NCI-H2196 (cell line): Measurements from ENCODE around the gene RPS16.

Experiments
- DNase-seq: peaks from one replicate; lab custom pipeline; 2025; ENCODE audit not compliant: unreplicated experiment; lab: John Stamatoyannopoulos, UW

Gene RPS16

DNA sequence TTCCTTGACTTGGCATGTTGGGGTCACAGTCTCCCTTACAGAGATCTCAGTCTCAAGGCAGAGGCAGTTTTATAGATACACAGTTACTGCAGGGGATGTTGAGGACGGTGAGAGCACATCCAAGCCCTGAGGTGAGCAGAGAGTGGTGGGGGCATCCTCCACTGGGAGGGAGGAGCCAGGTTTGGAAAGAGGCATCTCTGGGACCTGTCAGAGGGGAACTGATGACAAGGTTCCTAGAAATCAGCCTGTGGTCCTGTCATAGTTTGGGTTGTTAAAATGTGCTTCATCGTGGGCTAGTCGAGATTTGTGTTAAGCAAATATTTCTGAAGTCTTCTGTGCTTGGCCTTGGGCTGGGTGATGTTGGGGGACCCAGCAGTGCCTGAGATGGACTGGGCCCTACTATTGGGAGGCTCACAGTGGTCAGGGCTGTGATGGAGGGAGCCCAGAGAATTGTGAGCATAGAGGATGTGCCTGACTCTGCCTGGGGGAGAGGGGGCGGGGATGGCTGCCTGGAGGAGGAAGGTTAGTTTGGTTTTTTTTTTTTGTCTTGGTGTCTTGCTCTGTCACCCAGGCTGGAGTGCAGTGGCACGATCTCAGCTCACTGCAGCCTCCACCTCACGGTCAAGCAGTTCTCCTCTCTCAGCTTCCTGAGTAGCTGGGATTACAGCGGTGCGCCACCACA, 13.5 kb upstream of the RPS16 start:
- no peak for DNase-seq

- no peak for DNase-seq
Measured at GRCh38 chr19:39448271-39448670, 12.5 kb upstream of the RPS16 start.

DNA sequence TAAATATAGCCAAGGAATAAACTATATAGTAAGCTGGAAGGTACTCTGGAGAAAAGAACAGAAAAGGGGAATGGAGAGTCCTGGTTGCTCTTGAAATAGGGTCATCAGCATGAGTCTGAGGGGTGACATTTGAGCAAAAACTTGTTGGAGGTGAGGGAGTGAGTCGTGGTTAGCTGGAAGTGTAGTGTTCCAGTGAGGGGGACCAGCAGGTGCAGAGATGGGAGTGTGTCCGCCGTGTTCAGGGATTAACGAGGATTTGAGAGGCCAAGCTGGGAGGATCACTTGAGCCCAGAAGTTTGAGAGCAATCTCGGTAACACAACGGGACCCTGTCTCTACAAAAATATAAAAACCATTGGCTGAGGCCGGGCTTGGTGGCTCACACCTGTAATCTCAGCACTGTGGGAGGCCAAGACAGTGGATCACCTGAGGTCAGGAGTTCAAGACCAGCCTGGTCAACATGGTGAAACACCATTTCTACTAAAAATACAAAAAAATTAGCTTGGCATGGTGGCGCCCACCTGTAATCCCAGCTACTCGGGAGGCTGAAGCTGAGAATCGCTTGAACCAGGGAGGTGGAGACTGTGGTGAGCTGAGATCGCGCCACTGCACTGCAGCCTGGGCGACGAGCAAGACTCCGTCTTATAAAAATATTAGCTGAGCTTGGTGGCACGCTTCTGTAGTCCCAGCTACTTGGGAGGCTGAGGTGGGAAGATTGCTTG, 10.8 kb upstream of the RPS16 start:
- no peak for DNase-seq

- peak; percentile 97 for DNase-seq
Measured at GRCh38 chr19:39445196-39446111, 9.7 kb upstream of the RPS16 start, which contains the start of gene SUPT5H. Gene SUPT5H (plus strand): TSS chr19:39445582. CDS start chr19:39445891, 309 bp downstream.

- DNase-seq: no peak
Measured at GRCh38 chr19:39444598-39445195, 8.9 kb upstream of the RPS16 start.

DNA sequence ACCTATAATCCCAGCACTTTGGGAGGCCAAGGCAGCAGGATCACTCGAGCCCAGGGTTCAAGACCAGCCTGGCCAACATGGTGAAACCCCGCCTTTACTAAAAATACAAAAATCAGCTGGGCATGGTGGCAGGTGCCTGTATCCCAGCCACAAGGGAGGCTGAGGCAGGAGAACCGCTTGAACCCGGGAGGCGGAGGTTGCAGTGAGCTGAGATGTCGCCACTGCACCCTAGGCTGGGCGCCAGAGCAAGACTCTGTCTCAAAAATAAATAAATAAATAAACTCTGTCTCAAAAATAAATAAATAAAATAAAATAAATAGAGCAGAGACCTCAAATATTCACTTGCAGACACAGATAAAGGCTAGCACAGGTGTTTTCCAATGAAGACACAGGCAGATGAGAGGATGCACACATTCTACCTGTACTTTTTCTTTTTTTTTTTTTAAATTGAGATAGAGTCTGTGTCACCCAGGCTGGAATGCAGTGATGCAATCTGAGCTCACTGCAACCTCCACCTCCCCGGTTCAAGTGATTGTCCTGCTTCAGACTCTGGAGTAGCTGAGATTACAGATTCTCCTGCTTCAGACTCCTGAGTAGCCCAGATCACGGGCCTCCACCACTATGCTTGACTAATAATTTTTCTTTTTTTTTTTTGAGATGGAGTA, 2.7 kb upstream of the RPS16 start:
- DNase-seq: no peak

GRCh38 chr19:39436350-39436716, 584 bp upstream of the RPS16 start:
- DNase-seq: no peak

- DNase-seq: no peak
Measured at GRCh38 chr19:39434123-39435076, 1.3 kb downstream of the RPS16 start.

DNA sequence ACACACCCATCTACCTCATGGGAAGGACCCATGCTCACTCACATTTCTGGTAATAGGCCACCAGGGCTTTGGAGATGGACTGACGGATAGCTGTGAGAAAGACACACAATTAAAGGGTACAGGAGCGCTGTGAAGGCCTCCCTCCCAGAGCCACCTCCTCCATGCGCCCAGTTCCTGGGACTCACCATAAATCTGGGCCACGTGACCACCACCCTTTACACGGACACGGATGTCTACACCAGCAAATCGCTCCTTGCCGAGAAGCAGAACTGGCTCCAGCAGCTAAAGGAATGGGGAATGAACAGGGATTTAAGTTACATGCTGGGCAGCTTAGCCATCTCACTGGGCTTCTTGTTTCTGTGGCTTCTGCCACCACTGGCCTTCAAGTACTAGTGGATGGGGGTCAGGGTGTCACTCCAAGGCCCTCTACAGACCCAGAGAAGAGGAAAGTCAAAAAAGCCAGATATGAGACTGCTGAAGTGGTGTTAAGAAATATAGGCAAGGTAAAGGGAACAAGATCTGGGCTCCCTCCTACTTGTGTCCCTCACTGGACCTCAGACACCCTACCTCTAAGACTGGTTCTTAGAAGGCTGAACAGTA, 2.2 kb downstream of the RPS16 start:
- no peak for DNase-seq

- no peak for DNase-seq
Measured at GRCh38 chr19:39432677-39433025, 3.1 kb downstream of the RPS16 start.

- no peak for DNase-seq
Measured at GRCh38 chr19:39430675-39431593, 4.8 kb downstream of the RPS16 start.

- no peak for DNase-seq
Measured at GRCh38 chr19:39428283-39429112, 7.3 kb downstream of the RPS16 start.

DNA sequence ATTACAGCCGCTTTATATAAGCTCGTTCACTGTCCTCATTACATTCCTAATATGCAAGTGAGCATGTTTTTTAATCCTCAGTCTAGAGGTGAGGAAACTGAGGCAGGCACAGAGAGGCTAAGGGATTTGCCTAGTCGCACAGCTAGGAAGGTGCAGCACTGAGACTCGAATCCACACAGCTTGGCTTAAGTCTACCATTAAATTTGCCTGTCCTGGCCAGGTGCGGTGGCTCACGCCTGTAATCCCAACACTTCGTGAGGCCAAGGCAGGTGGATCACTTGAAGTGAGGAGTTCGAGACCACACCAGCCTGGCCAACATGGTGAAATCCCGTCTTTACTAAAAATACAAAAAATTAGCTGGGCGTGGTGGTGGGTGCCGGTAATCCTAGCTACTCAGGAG, 8.0 kb downstream of the RPS16 start:
- no peak for DNase-seq

DNA sequence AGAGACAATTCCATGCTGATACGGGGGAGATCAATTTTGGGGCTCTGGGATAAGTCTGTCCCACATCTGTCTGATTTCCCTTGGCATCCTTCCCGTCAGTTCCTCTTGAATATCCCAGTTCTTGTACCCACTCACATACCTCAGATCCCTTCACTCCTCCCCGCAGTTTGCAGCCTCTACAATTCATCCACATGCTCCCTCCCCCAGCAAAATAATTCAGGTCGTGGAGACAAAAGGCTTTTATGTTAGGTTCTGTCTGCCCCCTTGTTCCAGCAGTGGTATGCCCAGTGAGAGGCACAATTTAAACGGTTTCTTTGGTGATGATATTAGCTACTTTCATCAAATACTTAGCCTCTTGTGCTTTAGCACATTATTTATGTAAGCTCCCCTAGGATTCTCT, 9.6 kb downstream of the RPS16 start:
- DNase-seq: no peak

DNA sequence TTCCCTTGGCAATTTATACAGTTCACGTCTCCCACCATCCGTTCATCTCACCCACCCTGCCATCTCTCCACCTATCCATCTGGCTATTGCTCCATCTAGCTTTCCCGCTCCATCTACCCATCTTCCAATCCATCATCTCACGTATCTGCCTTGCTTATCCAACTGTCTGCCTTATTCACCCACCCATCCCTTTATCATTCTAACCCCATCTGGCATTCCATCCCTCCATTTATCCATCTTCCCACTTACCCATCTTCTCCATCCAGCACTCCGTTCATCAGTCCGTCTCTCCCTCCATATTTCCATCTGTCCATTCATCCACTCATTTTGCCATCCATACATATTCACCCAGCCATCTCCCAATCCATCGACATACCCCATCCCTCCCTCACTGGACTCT, 10.0 kb downstream of the RPS16 start:
- DNase-seq: no peak

GRCh38 chr19:39424934-39425333, 10.8 kb downstream of the RPS16 start:
- DNase-seq: no peak
